Small intestine (tissue), 7 donors: ENCODE measurements around the gene ENTPD2. TPM values are rescaled to one million over a fixed set of nuclear protein-coding genes. Genes with fewer than 3 reads are reported as not detected.
A peak's percentile ranks its signal among the peaks of the same experiment; 100 is the strongest.

Source experiments
- DNase-seq, 2 donors: peaks; one replicate each; pipeline versions ENCODE4 v3.0.0 to v3.0.0-alpha.2; 2013
- FAIRE-seq: peaks from 2 replicates; lab custom pipeline; 2012; peaks lifted over from hg19 to GRCh38; lab: Jason Lieb, UNC
- H3K27ac ChIP-seq, 3 donors: one replicate each; pipeline ENCODE4 v1.5.1; 2013; ENCODE audit warnings: low read length in 2 of 3, mild to moderate bottlenecking in 2 of 3, control low read depth in 1 of 3, inconsistent platforms in 1 of 3, low read depth in 1 of 3, moderate library complexity in 1 of 3
- H3K27me3 ChIP-seq, 3 donors: one replicate each; pipeline ENCODE4 v1.6.1; 2013; ENCODE audit warnings: low read length in 3 of 3, inconsistent platforms in 1 of 3; ENCODE audit not compliant: control insufficient read depth in 3 of 3, insufficient read depth in 3 of 3
- H3K36me3 ChIP-seq, 3 donors: one replicate each; pipeline ENCODE4 v1.6.1; 2013; ENCODE audit warnings: low read length in 3 of 3, inconsistent platforms in 1 of 3, low read depth in 1 of 3, mild to moderate bottlenecking in 1 of 3, moderate library complexity in 1 of 3; ENCODE audit not compliant: control insufficient read depth in 3 of 3, insufficient read depth in 2 of 3
- H3K4me1 ChIP-seq, 3 donors: one replicate each; pipeline ENCODE4 v1.6.1; 2013; ENCODE audit warnings: low read length in 2 of 3, inconsistent platforms in 1 of 3, low read depth in 1 of 3, mild to moderate bottlenecking in 1 of 3, moderate library complexity in 1 of 3; ENCODE audit not compliant: control insufficient read depth in 3 of 3, insufficient read depth in 2 of 3
- H3K4me3 ChIP-seq, 3 donors: one replicate each; pipeline ENCODE4 v1.5.1; 2013; ENCODE audit warnings: low read length in 3 of 3, control low read depth in 1 of 3, inconsistent platforms in 1 of 3, low read depth in 1 of 3, mild to moderate bottlenecking in 1 of 3, moderate library complexity in 1 of 3
- H3K9me3 ChIP-seq, 2 donors: one replicate each; pipeline ENCODE4 v1.6.1; 2013; ENCODE audit warnings: low read depth in 1 of 2, low read length in 1 of 2; ENCODE audit not compliant: control insufficient read depth in 2 of 2, insufficient read depth in 1 of 2
- WGBS, 3 donors: extraction: QIAGEN DNeasy Blood & Tissue Kit; methylation state at CpG; one replicate each; pipeline ENCODE4 v1.1.7; 2013; 5-methylcytosine and 5-hydroxymethylcytosine counted together
- polyA plus RNA-seq, 4 donors: library from polyadenylated mRNA; stranded (reverse) in 3 of 4; unstranded in 1 of 4; fragments of 200-250 nt in 3 of 4; fragments of 120-200 nt in 1 of 4; gene quantifications; one replicate each; pipeline versions ENCODE4 v1.2.1 to v1.2.3, GENCODE V29; 2013
- donor health status: healthy with polysubstance abuse.
- donor health status: control.
- donor health status: control.
- donor health status: Bipolar disorder and iron deficiency.
- donor health status: healthy.

Gene ENTPD2
- polyA plus RNA-seq, 4 donors, result 5.5 to 16.5 (median 8.3) TPM

DNA sequence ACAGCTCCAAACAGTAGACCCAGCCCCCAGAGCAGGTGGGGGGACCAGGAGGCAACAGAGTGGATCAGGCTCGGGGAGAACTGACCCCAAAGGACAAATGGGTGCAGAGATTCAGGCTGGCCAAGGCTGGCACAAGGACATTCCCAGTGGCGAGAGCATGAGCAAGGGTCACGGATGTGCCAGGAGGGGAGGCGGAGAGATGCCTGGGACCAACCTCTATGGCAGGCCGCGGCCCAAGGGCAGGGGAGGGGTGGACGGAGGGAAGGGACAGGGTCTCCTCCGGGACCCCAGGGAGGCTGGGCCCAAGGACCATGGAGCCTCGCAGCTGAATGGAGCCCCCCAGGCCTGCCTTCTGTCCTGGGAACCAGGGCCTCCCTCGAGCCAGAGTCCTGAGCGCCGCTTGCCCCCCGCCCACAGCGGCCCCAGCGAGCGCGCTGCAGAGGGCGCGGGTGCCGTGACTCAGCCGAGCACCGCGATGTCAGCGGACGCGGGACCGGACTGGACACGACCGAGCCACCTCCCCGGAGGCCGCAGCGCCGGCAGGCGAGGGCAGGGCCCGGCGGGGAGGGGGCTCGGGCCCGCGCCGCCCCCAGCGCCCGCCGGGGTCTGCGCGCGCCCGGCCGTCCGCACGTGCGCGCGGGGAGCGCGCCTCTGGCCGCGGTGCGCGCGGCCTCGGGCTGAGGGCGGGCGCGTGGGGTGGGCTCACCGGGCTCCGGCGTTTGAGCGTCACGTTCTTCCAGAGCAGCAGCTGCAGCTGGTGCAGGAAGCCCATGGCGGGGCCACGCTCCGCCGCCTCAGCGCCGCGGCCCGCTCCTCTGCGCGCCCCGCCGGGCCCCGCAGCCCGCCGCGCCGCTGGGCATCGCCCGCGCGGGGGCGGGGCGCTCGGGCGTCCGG, 26.2 kb downstream of the ENTPD2 start, which contains the start of gene ABCA2:
Gene ABCA2, minus strand, starts transcription at position 869 of the 894 bp plus-strand sequence. Its CDS starts 97 bp downstream, at position 772.
- Histone ChIP-seq H3K4me1 (peaks cover 0 to 64% (median 2%) of the 10 kb centered on the region in 3 donors), H3K27ac (peak within 1 kb of the TSS in 1 of 3 donors; percentile 34), H3K27me3 (peaks cover 0 to 10% (median 0%) of the 10 kb centered on the region in 3 donors), H3K36me3 (peaks cover 0 to 8% (median 0%) of the 10 kb centered on the region in 3 donors), H3K9me3 (no peaks in the 10 kb centered on the region), H3K4me3 (peak within 1 kb of the TSS; percentile 35 to 64 (median 51))
- WGBS, 3 donors, result 4 to 11% (median 5%) methylated on average over 33 to 95 of the region's 95 CpGs
- FAIRE-seq (no peak), DNase-seq (peak in 1 of 2 donors; percentile 56)

DNA sequence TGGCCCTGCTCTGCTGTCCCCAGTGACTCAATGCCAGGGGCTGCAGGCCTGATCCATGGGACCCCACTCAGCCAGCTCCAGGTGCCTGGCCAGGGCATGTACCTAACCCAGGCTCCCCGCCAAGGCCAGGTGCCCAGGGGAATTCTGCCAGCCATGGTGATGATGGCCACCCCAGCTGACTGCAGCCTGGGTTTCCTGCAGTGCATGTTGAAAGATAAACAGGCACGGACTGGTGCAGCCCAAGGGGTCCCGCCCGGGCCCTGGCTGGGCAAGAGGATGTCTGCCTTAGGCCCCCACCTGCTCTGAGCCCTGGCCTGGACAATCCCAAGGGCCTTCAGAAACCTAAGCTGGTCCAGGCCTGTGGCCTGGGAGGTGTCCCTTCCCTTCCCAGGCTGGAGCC, 27.0 kb downstream of the ENTPD2 start:
- H3K27ac ChIP-seq, result no peak overlapping the region
- H3K4me1 ChIP-seq, result peaks cover 0 to 62% (median 2%) of the 10 kb centered on the region in 3 donors

DNA sequence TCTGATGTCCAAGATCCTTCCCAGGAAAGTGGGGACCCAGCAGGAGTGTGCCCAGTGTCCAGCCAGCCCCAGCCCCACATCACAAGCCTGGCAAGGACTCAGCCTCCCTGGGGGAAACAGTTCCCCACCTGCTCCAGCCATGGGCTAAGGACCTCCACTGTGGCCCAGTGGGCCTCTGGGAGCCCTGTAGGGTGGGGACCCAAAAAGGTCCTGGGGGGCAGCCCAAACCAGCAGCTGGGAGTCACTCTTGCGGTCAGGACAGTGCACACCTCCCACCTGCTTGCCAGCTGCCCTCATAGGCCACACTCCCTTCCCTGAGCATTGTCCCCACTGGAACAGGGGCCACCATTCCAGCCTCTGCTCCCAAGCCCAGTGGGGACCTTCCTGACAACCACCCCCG, 27.5 kb downstream of the ENTPD2 start:
- no peak overlapping the region for H3K4me3 ChIP-seq
- no peak for FAIRE-seq

More for the DNA sequence above, 27.0 kb downstream of the ENTPD2 start:
- DNase-seq (no peak), FAIRE-seq (no peak)
- Histone ChIP-seq H3K4me3 (no peak overlapping the region), H3K27me3 (peaks cover 0 to 10% (median 0%) of the 10 kb centered on the region in 3 donors), H3K9me3 (no peaks in the 10 kb centered on the region), H3K36me3 (peaks cover 0 to 12% (median 0%) of the 10 kb centered on the region in 3 donors)
- WGBS, 3 donors, result 57 to 83% (median 78%) methylated on average over 4 of the region's 4 CpGs

DNA sequence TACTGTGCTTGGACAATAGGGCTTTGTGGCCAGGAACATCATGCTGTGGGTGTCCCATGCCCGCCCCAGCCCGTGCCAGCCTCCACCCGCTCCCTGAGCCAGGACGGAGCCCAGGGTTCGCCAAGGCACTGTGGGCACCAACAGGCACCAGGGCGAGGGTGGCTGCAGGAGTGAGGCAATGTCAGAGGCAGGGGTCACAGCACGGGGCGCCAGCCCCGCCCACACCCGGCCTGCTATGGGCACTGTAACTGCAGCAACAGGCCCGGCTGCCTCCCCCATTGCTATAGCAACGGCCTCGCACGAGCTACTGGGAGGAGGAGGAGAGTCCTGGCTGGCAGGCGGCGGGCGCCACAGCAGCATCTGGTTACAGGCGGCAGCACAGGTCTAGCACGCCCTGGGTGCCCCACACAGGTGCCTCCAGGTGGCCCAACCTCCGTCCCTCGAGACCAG, 28.3 kb downstream of the ENTPD2 start:
- FAIRE-seq (no peak), DNase-seq (peak; percentile 32 to 42)
- Histone ChIP-seq H3K27ac (peak overlapping the region in 1 of 3 donors; percentile 23), H3K36me3 (peaks cover 0 to 16% (median 0%) of the 10 kb centered on the region in 3 donors), H3K4me3 (no peak overlapping the region), H3K9me3 (no peaks in the 10 kb centered on the region), H3K27me3 (peaks cover 0 to 10% (median 0%) of the 10 kb centered on the region in 3 donors), H3K4me1 (peaks cover 0 to 57% (median 4%) of the 10 kb centered on the region in 3 donors)
- WGBS, 3 donors, result 27 to 64% (median 39%) methylated on average over 18 to 21 of the region's 21 CpGs

More for the DNA sequence above, 27.5 kb downstream of the ENTPD2 start:
- Histone ChIP-seq H3K9me3 (no peaks in the 10 kb centered on the region), H3K27me3 (peaks cover 0 to 10% (median 0%) of the 10 kb centered on the region in 3 donors), H3K27ac (no peak overlapping the region), H3K4me1 (peaks cover 0 to 61% (median 4%) of the 10 kb centered on the region in 3 donors), H3K36me3 (peaks cover 0 to 12% (median 0%) of the 10 kb centered on the region in 3 donors)
- WGBS, 3 donors, result 75 to 86% (median 82%) methylated on average over 2 of the region's 2 CpGs
- DNase-seq, result no peak

DNA sequence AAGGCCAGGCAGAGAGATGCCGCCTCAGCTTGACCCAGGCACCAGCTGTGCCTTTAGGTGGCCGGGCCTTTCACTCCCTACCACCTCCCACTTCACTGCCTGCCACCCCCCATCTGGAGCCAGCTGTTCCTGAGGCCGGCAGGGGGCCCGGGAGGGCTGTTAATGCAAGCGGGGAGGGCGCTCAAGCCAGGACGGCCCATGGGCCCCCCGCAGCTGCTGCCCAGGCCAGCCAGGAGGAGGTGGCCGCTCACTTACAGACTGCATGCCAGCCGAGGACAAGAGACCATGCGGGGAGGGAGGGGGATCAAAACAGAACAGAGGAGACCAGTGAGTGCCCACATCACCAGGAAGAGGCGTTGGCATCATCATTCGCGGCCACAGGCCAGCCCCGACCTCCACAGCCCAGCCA, 30.3 kb downstream of the ENTPD2 start:
- H3K4me1 ChIP-seq, result peaks cover 0 to 39% (median 4%) of the 10 kb centered on the region in 3 donors
- FAIRE-seq, result no peak
- DNase-seq, result no peak
- no peaks in the 10 kb centered on the region for H3K9me3 ChIP-seq
- WGBS, 3 donors, result 82 to 88% (median 83%) methylated on average over 15 of the region's 15 CpGs
- no peak overlapping the region for H3K4me3 ChIP-seq
- H3K27ac ChIP-seq, result no peak overlapping the region
- H3K36me3 ChIP-seq, result peaks cover 0 to 26% (median 0%) of the 10 kb centered on the region in 3 donors
- H3K27me3 ChIP-seq, result peaks cover 0 to 4% (median 0%) of the 10 kb centered on the region in 3 donors

DNA sequence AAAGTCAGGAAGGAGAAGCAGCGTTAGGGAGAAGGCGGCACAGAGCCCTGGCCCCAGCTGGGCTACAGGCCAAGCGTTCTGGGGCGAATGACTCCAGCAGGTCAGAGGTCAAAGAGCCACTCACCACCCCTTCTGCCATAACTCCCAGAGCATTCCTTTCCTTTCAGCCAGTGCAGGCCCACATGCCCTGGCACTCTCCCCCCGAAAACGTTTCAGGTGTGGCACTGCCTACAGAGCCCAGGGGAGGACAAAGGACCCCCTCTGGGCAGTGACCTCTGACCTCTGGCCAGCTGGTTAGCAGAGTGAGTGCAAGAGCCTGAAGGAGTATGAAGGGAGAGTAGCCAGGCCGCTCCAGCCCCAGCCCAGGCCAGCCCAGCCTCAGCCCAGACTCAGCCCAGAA, 30.7 kb downstream of the ENTPD2 start:
- FAIRE-seq, result no peak
- peaks cover 0 to 4% (median 0%) of the 10 kb centered on the region in 3 donors for H3K27me3 ChIP-seq
- WGBS, 3 donors, result 43 to 67% (median 59%) methylated on average over 6 to 7 of the region's 7 CpGs
- H3K4me1 ChIP-seq, result peaks cover 0 to 35% (median 4%) of the 10 kb centered on the region in 3 donors
- H3K9me3 ChIP-seq, result no peaks in the 10 kb centered on the region
- DNase-seq, result no peak
- H3K4me3 ChIP-seq, result no peak overlapping the region
- H3K36me3 ChIP-seq, result peaks cover 0 to 26% (median 0%) of the 10 kb centered on the region in 3 donors
- H3K27ac ChIP-seq, result no peak overlapping the region

DNA sequence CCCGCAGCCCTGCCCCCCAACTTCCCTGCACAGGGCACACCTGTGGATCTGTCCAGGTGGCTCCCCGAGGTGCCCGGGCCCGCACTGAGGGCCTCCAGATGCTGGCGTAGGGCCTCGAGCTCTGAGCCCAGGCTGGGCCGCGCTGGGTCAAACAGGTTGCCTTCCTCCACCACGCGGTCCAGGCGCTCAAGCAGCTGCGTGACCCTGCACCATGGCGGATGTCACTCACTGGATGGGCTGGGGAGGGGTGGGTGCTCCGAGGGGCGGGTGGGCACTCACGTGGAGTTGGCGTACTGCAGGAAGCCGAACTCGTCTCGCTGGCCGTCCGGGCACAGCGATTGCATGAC, 31.2 kb downstream of the ENTPD2 start:
- Histone ChIP-seq H3K27me3 (peaks cover 0 to 4% (median 0%) of the 10 kb centered on the region in 3 donors), H3K27ac (peak overlapping the region in 2 of 3 donors; percentile 80 to 89), H3K36me3 (peaks cover 0 to 31% (median 2%) of the 10 kb centered on the region in 3 donors), H3K4me1 (peaks cover 0 to 35% (median 4%) of the 10 kb centered on the region in 3 donors), H3K4me3 (no peak overlapping the region), H3K9me3 (no peaks in the 10 kb centered on the region)
- FAIRE-seq (no peak), DNase-seq (no peak)
- WGBS, 3 donors, result 49 to 84% (median 55%) methylated on average over 15 to 23 of the region's 23 CpGs

DNA sequence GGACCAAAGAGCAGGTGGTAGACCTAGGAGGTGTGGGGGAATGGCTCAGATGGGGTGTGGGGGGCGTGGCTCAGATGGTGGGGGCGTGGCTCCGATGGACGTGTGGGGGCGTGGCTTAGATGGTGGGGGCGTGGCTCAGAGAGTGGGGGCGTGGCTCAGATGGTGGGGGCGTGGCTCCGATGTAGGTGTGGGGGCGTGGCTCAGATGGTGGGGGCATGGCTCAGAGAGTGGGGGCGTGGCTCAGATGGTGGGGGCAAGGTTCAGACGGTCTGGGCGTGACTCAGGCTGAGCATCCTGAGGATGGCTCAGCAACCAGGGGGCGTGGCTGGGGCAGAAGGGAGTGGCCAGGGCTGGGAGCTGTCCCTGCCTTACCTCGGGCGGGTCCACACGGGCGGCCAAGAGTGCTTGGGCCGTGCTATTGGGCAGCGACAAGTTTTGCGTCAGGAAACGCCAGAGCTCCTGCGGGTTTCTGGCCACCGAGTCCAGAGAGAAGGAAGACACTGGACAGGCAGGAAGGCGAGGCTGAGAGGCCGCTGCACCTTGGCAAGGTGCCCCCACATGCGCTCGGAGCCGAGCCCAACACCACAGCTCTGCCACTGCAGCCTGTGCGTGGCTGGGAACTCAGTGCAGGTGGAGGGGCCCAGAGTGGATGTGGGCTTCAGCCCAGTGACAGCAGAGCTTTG, 31.7 kb downstream of the ENTPD2 start:
- peaks cover 0 to 30% (median 4%) of the 10 kb centered on the region in 3 donors for H3K4me1 ChIP-seq
- H3K27me3 ChIP-seq, result peaks cover 0 to under 1% (median 0%) of the 10 kb centered on the region in 3 donors
- FAIRE-seq (no peak), DNase-seq (peak; percentile 95 to 97)
- H3K4me3 ChIP-seq, result no peak overlapping the region
- H3K36me3 ChIP-seq, result peaks cover 0 to 36% (median 3%) of the 10 kb centered on the region in 3 donors
- H3K9me3 ChIP-seq, result no peaks in the 10 kb centered on the region
- WGBS, 3 donors, result 10 to 43% (median 37%) methylated on average over 23 to 30 of the region's 30 CpGs
- H3K27ac ChIP-seq, result peak overlapping the region in 2 of 3 donors; percentile 80 to 89
